HG03442 (cell line): ENCODE results near the gene TESK2.
"Not testable (repeated sequence)": the region's sequence is repeated elsewhere in the genome, so short reads cannot be mapped to it uniquely, and the experiment has no call there.

Experiments used
- ATAC-seq: cut with Tn5 transposase; IDR thresholded peaks from one replicate; pipeline ENCODE4 v1.9.1; 2021; ENCODE audit warnings: mild to moderate bottlenecking, moderate library complexity; ENCODE audit not compliant: unreplicated experiment

Gene TESK2

GRCh38 chr1:45474194-45474593 lies 16.8 kb downstream of the TESK2 start:
- ATAC-seq = not testable (repeated sequence)

GRCh38 chr1:45473302-45473701 lies 17.7 kb downstream of the TESK2 start:
- ATAC-seq = peak; percentile 53

GRCh38 chr1:45470306-45470798 lies 20.6 kb downstream of the TESK2 start:
- no peak for ATAC-seq

GRCh38 chr1:45467353-45467752 lies 23.6 kb downstream of the TESK2 start:
- ATAC-seq = peak; percentile 50

- no peak for ATAC-seq
Measured at GRCh38 chr1:45465277-45465676, 25.7 kb downstream of the TESK2 start.

- ATAC-seq = no peak
Measured at GRCh38 chr1:45458894-45459293, 32.1 kb downstream of the TESK2 start.

GRCh38 chr1:45456531-45456930 lies 34.4 kb downstream of the TESK2 start:
- no peak for ATAC-seq

GRCh38 chr1:45455162-45455561 lies 35.8 kb downstream of the TESK2 start:
- no peak for ATAC-seq

GRCh38 chr1:45454464-45454863 lies 36.5 kb downstream of the TESK2 start:
- no peak for ATAC-seq

GRCh38 chr1:45452503-45452902 lies 38.5 kb downstream of the TESK2 start:
- ATAC-seq = no peak

- ATAC-seq = no peak
Measured at GRCh38 chr1:45448357-45448756, 42.6 kb downstream of the TESK2 start.

GRCh38 chr1:45446950-45447672 lies 43.9 kb downstream of the TESK2 start:
- no peak for ATAC-seq

- no peak for ATAC-seq
Measured at GRCh38 chr1:45446530-45446929, 44.4 kb downstream of the TESK2 start.

- ATAC-seq = no peak
Measured at GRCh38 chr1:45444609-45445131, 46.3 kb downstream of the TESK2 start.

GRCh38 chr1:45443580-45444446 lies 47.1 kb downstream of the TESK2 start:
- ATAC-seq = no peak

- no peak for ATAC-seq
Measured at GRCh38 chr1:45442272-45442671, 48.7 kb downstream of the TESK2 start.

GRCh38 chr1:45437323-45437722 lies 53.6 kb downstream of the TESK2 start:
- no peak for ATAC-seq

- no peak for ATAC-seq
Measured at GRCh38 chr1:45430490-45430889, 60.5 kb downstream of the TESK2 start.

- ATAC-seq = no peak
Measured at GRCh38 chr1:45429561-45430159, 61.3 kb downstream of the TESK2 start.

- ATAC-seq = no peak
Measured at GRCh38 chr1:45423906-45424678, 66.9 kb downstream of the TESK2 start.

- no peak for ATAC-seq
Measured at GRCh38 chr1:45421935-45422334, 69.0 kb downstream of the TESK2 start.
